A549 (cell line): Measurements from ENCODE around the gene SPRTN.

Experiments
- KDM1A ChIP-seq: fragments of 200-600 bp; sonication (generic); IDR thresholded peaks from 2 replicates; pipeline ENCODE4 v1.6.1; 2016; ENCODE audit warnings: low read depth, mild to moderate bottlenecking
- MAFK ChIP-seq: fragments of 450-650 bp; IDR thresholded peaks from 2 replicates; pipeline ENCODE4 v1.6.1; 2014; ENCODE audit not compliant: partially characterized antibody
- POLR2A ChIP-seq: IDR thresholded peaks from 2 replicates; pipeline ENCODE4 v1.6.1; 2012; ENCODE audit warnings: mild to moderate bottlenecking, low read length
- RFX5 ChIP-seq: fragments of 450-650 bp; IDR thresholded peaks from 2 replicates; pipeline ENCODE4 v1.7.1; 2014; ENCODE audit warnings: antibody characterized with exemption, mild to moderate bottlenecking, moderate library complexity
- TF ChIP-seq, protein P1 (sequence below): fragments of >200 bp; sonication (Bioruptor Twin); formaldehyde crosslinking; IDR thresholded peaks from 3 replicates; pipeline ENCODE4 v1.5.1; 2016
- TF ChIP-seq, protein P2 (sequence below): fragments of 200-600 bp; sonication (generic); IDR thresholded peaks from 2 replicates; pipeline ENCODE4 v1.6.1; 2016; ENCODE audit warnings: antibody characterized with exemption, mild to moderate bottlenecking, moderate library complexity
- TF ChIP-seq, protein P3 (sequence below): IDR thresholded peaks from 2 replicates; pipeline ENCODE4 v1.6.1; 2012; ENCODE audit warnings: low read depth, borderline replicate concordance

DNA sequence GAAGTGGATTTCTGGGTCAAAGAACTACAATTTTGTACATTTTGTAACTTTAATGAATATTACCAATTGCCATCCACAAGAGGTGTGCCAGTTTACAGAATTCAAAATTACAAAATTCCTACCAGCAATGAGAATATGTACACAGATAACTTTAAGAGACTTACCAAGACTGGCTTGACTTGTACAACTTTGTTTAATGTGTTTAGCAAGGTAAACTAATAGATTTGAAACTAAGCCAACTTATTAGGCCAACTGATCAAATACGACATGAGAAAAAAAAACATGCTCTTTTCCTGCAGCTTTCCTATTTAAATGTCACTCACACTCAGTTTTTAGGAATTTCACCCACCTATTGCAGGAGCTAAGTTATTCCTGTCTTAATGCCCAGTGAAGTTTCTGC is 11.8 kb upstream of the SPRTN start:
- no peak for TF ChIP-seq MAFK
- no peak for TF ChIP-seq POLR2A
- TF ChIP-seq RFX5 = no peak
- TF ChIP-seq, protein P1, sequence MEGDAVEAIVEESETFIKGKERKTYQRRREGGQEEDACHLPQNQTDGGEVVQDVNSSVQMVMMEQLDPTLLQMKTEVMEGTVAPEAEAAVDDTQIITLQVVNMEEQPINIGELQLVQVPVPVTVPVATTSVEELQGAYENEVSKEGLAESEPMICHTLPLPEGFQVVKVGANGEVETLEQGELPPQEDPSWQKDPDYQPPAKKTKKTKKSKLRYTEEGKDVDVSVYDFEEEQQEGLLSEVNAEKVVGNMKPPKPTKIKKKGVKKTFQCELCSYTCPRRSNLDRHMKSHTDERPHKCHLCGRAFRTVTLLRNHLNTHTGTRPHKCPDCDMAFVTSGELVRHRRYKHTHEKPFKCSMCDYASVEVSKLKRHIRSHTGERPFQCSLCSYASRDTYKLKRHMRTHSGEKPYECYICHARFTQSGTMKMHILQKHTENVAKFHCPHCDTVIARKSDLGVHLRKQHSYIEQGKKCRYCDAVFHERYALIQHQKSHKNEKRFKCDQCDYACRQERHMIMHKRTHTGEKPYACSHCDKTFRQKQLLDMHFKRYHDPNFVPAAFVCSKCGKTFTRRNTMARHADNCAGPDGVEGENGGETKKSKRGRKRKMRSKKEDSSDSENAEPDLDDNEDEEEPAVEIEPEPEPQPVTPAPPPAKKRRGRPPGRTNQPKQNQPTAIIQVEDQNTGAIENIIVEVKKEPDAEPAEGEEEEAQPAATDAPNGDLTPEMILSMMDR = no peak
- TF ChIP-seq, protein P2, sequence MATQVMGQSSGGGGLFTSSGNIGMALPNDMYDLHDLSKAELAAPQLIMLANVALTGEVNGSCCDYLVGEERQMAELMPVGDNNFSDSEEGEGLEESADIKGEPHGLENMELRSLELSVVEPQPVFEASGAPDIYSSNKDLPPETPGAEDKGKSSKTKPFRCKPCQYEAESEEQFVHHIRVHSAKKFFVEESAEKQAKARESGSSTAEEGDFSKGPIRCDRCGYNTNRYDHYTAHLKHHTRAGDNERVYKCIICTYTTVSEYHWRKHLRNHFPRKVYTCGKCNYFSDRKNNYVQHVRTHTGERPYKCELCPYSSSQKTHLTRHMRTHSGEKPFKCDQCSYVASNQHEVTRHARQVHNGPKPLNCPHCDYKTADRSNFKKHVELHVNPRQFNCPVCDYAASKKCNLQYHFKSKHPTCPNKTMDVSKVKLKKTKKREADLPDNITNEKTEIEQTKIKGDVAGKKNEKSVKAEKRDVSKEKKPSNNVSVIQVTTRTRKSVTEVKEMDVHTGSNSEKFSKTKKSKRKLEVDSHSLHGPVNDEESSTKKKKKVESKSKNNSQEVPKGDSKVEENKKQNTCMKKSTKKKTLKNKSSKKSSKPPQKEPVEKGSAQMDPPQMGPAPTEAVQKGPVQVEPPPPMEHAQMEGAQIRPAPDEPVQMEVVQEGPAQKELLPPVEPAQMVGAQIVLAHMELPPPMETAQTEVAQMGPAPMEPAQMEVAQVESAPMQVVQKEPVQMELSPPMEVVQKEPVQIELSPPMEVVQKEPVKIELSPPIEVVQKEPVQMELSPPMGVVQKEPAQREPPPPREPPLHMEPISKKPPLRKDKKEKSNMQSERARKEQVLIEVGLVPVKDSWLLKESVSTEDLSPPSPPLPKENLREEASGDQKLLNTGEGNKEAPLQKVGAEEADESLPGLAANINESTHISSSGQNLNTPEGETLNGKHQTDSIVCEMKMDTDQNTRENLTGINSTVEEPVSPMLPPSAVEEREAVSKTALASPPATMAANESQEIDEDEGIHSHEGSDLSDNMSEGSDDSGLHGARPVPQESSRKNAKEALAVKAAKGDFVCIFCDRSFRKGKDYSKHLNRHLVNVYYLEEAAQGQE = no peak
- TF ChIP-seq, protein P3, sequence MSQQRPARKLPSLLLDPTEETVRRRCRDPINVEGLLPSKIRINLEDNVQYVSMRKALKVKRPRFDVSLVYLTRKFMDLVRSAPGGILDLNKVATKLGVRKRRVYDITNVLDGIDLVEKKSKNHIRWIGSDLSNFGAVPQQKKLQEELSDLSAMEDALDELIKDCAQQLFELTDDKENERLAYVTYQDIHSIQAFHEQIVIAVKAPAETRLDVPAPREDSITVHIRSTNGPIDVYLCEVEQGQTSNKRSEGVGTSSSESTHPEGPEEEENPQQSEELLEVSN = no peak
- no peak for TF ChIP-seq KDM1A
